Activated CD8-positive, alpha-beta memory T cell treated with anti-CD3 and anti-CD28 coated beads, Interleukin-2, amount 50 U/mL, for 24 hours (primary cell): ENCODE data around the gene KLC1.
"Not testable (repeated sequence)": the region's sequence is repeated elsewhere in the genome, so short reads cannot be mapped to it uniquely, and the experiment has no call there.

Experiments used
- DNase-seq: peaks from one replicate; pipeline ENCODE4 v3.0.0-alpha.2; 2020; ENCODE audit errors: extremely low read depth

KLC1 gene

GRCh38 chr14:103625356-103626095 lies 3.5 kb upstream of the KLC1 start:
- DNase-seq, result no peak

DNA sequence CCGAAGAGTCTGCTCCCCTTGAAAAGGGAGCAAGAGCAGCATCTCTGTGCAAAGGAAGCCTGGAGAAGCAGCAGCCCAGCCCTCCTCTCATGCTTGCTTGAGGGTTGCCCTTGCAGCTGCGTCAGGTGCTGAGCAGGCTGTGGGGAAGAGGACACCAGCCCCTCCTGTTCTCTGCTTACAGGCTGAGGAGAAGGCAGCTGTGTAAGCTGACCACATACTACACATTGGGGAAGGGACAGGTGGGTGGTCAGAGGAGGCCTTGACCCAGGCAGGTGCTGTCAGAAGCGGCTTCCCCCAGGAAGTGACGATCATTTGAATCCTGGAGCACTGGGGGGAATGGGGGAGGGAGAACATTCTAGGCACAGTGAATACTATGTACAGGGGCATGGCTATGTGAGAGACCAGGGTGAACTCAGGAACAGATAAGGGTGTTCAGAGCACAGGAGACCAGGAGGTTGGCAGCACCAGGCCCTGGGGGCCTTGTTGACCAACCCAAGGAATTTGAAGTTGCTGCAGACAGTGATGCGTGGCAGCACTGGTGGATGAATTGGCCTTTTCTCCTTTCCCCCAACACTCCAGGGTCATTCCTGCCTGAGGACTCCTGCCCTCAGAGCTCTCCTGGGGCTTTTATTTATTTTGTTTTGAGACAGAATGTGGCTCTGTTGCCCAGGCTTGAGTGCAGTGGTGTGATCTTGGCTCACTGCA lies 2.7 kb upstream of the KLC1 start:
- no peak for DNase-seq

- DNase-seq, result no peak
These were observed 1.7 kb upstream of the KLC1 start for GRCh38 chr14:103627073-103628025.

GRCh38 chr14:103628221-103628683 lies 759 bp upstream of the KLC1 start:
- DNase-seq, result no peak

GRCh38 chr14:103629503-103630121 lies 601 bp downstream of the KLC1 start:
- DNase-seq, result no peak

DNA sequence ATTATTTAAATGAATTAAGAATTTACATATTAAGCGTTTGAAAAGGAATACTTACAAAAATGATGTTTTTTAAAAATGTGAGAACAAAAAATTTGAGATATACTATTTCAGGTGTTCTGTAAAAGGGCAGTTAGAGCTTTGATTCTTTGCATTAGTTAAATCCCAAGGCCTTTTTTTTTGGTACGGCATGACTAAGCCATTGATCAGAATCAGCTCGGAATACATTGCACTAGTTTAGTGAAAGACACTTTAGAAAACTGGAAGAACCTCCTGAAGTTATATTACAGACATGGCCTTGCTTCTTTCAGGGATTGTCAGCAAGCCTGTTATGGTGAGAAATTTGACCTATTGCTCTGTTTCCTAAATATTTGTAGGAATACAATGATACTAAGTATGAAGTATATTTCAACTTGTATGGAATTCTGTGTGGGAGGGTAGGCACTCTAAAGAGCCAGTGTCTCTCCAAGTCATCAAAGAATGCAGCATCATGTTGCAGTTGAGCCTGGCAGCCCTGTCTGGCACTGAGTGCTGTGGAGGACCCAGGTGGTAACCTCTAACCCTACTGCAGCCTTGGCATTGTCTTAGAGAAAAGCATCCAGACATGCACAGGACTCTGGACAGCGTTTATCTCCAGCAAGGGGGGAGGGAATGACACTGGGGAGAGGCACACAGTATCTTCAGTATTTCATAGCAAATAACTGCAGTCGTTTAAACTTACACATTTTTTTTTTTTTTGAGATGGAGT lies 1.5 kb downstream of the KLC1 start:
- DNase-seq, result no peak

DNA sequence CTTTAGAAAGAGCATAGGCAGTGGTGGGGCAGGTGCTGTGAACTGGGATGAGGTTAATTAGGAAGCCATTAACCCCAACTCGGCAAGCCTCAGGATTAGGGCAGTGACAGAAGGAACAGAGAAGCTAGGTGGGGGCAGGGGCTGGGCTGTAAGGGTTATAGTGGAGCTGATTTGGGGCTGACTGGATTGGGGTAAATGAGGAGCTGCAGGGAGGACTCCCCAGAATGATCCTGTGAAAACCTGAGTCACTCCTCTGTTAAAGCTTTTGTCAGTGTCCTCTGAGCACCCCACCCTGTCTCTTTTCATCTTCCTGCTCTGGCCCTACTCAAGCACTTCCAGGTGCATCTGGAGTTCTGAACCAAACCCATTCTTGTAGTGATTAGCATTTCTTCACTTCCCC lies 4.4 kb downstream of the KLC1 start:
- DNase-seq, result no peak

DNA sequence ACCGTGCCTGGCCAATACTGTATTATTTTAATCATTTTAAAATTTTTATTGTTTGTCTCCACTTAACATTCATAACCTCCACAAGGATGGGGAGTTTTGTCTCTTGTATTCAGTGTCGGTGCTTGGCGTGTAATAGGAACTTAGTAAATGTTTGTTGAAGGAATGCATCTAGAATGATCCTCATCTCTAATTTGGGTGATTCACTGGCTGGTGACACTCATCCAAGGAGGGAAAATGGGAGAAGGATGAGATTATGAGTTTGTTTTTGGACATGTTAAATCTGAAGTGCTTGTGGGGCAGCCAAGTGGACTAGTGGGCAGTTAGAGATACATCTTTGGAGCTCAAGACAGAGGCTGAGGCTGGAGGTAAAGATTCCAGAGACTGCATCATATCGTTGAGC lies 5.1 kb downstream of the KLC1 start:
- DNase-seq, result no peak

- no peak for DNase-seq
These were observed 9.6 kb downstream of the KLC1 start for GRCh38 chr14:103638594-103638993.

- DNase-seq, result no peak
These were observed 12.2 kb downstream of the KLC1 start for GRCh38 chr14:103641161-103641560.

DNA sequence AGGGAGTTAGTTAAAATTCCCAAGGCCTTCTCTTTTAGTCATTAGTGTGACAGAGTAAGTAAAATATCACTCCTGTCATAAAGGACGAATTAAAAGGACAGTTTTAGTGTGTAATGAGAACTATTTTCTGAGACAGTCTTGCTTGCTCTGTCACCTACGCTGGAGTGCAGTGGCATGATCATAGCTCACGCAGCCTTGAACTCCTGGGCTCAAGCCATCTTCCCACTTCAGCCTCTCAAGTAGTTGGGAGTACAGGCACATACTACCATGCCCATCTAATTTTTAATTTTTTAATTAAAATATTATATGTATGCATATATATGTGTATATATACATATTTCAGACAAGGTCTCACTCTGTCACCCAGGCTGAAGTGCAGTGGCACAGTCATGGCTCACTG lies 17.2 kb downstream of the KLC1 start:
- DNase-seq, result no peak

DNA sequence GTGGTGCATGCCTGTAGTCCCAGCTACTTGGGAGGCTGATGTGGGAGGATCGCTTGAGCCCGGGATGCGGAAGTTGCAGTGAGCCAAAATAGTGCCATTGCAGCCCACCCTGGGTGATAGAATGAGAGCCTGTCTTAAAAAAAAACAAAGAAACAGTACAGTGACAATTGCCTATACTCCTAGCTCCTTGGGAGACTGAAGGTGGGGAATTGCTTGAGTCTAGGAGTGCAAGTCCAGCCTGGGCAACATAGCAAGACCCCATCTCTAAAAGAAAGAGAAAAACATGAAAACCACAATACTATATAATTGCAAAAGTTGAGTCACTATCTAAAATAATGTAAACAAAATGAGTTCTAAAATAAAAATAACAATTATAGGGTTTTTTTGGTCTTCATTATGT lies 20.0 kb downstream of the KLC1 start:
- no peak for DNase-seq

DNA sequence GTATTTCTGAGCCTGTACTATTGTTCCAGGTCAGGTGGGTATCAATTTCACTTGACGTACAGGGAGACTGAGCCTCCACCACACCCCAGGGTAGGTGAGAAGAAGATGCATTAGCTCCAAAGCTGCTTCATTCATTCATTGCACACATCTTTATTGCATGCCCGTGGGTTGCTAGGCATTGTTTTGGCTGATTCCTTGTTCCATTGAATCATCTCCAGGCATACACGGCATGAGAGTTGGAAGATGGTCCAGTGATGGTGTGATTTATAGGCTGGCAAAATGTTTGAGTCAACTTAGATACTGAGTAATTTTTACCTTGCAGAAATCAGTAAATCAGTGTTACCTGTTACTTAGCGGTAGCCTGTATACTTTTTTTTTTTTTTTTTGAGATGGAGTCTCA lies 21.2 kb downstream of the KLC1 start:
- DNase-seq, result no peak

DNA sequence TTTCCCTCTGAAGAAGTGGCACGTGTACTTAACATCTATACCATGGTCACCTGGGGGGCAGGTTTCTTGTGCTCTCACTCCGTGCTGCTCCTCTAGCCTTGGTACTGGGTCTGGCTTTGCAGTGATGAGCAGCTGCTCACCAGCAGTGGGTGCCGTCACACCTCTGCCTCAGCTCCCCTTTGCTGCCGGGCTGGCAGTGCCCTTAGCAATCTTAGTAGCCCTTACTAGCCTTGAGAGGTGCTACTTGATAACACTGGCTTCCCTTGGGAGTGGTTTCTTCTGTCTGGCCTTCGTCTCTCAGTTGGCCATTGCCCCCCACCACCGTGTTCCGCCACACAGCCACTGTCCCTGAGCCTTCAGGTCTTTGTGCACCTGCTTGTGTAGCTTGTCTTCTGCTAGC lies 22.6 kb downstream of the KLC1 start:
- no peak for DNase-seq

DNA sequence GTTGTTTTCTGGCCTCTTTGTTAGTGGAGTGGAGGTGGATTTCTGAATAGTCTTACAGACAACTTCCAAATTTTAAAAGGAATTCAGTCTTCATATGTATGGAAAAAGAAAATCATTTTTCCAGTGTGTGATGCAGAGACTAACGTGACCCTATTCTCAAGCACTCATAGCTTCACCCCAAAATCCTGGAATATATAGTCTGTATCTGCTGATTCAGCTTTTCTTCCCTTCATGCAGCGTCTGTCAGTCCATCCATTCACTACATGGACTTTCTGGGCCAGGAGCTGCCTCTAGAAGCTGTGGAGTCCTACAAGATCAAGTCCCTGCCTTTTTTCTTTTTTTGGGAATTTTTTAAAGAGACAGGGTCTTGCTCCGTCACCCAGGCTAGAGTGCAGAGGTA lies 23.8 kb downstream of the KLC1 start:
- DNase-seq, result no peak

- not testable (repeated sequence) for DNase-seq
These were observed 24.3 kb downstream of the KLC1 start for GRCh38 chr14:103653336-103653735.

- DNase-seq, result no peak
These were observed 24.8 kb downstream of the KLC1 start for GRCh38 chr14:103653805-103654204.

DNA sequence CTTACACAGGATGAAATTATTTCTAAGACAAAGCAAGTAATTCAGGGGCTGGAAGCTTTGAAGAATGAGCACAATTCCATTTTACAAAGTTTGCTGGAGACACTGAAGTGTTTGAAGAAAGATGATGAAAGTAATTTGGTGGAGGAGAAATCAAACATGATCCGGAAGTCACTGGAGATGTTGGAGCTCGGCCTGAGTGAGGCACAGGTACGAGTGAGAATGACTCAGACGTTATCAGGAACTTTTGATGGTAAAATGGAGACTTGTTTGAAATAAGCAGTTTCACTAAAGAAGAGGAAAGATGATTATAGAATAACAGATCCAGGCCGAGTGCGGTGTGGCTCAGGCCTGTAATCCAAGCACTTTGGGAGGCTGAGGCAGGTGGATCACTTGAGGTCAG lies 25.6 kb downstream of the KLC1 start:
- DNase-seq, result no peak

DNA sequence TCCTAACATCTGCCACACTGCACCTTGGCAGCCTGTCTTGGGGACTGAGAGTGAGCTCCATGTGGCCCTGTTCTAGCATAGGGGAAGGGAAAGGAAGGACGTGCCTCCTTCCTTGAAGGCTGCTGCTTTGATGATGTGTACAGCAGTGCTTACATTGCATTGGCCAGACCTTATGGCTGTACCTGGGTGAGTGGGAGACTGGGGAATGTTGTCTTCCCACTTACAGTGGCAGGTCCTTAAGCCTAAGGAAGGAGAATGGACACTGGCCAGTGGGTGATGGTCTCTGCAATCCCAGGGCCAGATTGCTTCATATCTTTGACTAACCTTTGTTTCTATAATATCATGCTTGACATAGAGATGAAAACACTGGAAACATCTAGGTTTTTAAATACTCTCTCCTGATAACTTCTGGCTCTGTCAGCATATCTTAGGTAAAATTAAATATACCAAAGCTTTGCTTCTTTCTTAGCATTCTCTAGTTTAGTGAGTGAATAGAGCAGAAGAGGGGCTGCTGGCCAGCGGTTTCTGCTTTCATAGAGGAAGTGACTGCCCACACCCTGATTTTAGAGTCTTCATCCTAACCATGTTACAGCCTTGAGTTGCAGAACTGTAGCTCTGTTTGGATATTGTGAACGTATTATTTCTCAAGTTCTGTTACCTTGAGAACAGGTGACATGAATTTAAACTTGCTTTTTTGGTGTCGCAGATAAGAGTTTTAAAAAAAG lies 27.2 kb downstream of the KLC1 start:
- DNase-seq, result no peak

- DNase-seq, result no peak
These were observed 27.7 kb downstream of the KLC1 start for GRCh38 chr14:103656756-103657133.

- no peak for DNase-seq
These were observed 28.5 kb downstream of the KLC1 start for GRCh38 chr14:103657471-103657870.
